ENCODE results near the gene SCD5.

SCD5 gene

DNA sequence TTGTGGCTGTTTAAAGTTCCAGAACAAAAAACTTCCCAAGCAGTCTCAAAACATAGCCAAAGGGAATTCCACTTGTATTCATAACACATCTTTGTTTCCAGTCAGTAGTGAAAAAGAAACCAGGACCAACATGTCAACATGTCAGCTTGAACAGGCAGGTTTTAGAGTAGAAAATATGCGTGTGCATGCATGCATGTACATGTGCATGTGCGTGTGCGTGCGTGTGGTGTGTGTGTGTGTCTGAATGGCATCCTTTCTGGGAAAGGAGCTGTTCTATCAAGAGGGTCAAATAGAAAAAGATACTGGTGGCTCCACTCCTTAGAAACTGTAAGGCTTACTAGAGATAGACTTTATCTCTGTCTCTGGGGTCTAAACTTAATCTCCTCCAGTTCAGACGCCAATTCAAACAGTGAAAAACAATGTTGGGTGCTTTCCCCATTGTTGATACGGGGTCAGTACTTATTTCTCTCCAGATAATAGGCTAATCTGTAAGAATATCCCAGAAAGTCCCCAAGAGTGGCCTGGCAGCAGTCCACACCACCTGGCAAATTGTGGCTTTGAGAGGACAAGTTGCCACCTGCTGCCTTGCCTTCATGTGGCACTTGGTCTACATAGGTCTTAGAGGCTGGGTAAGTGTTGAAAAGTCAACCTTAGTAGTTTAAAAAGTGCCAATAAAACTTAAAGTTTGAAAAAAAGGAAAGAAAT lies 110.4 kb downstream of the SCD5 start:
- no peak for DNase-seq

DNA sequence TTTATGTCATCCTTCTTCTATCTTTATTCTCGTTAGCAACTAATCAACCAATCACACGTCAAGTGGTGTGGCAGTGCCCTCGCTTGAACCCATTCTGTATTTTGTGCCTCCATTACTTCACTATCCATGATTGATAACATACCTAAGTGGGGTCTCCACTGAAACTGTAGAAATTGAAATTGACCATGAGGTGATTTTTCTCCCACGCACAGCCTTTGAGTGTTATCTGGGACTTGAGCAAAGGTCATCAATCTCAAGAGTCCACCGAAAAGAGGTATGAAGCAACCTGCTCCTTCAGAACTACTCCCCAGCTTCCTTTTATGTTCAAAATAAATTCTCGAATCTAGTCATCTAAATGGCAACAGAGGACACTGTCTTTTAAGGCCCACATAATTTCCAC lies 111.1 kb downstream of the SCD5 start:
- DNase-seq, result no peak

DNA sequence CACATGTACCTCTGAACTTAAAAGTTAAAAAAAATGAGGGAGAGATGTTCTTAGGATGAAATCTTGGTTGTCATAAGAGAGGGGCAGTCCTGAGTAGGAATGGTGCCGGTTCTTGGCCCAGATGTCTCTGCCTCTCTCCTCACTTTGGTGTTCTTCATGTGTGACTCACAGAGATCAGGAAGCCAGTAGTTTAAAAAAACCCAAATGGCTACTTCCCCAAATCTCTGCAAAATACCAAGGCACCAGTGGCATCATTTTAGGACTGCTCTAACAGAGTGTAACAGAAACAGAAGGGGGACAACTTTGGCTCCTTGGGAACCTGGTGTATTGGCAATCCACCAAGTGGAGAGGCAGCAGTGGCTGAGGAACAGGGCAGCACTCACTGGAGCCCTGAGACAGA lies 116.8 kb downstream of the SCD5 start:
- DNase-seq, result no peak

DNA sequence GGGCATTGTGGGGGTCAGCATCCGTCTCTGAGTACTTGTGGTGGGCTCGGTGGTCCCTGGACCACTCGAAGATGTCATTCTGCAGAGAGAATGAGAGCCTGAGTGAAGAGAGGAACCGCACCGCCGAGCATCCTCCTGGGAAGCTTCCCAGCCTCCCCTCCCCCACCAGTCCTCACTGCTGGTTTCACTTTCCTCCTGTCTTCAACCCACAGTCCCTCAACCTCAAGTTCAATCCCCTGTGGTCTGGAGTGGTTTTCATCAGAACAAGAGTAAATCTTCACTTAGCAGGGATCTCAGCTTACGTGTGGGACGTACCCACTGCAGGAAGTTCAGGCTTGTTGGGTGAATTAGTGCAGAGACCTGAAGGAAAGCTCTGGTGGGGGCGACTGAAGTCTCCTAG lies 117.8 kb downstream of the SCD5 start:
- DNase-seq, result no peak

DNA sequence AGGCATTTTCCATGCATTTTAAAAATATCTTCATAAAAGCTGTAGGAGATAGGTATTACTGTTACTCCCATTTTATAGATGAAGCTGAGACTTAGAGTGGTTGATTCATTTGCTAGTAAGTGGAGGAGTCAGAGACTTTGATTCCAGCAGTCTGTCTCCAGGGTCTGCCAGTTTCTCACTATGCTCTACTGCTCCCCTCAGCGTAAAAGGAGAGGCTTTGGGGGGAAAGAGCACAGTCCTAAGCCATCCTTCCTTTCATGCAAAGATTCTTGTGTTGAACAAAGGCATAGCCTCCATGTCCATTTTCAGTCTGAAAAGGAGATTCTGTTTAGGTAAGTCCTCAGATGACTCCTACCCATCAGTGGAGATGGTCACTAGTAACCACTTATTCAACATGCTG lies 119.1 kb downstream of the SCD5 start:
- no peak for DNase-seq

DNA sequence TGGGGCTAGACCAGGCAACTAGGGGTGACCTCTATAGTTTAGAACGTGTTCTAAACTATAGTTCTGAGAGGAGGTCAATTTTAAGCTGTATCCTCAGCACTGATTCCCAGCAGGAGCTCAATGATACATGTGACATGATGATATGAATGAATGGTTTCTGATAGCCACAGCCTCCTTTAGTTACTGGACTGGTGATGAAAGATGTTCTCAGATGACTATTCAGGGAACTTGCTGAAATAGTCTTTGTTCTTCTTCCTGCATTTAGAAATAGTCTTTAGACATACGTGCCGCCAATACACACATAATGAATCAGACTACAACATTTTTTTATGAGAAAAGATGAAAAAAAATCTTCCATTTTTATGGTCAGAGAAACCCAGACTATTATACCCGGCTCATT lies 120.5 kb downstream of the SCD5 start:
- DNase-seq, result no peak

DNA sequence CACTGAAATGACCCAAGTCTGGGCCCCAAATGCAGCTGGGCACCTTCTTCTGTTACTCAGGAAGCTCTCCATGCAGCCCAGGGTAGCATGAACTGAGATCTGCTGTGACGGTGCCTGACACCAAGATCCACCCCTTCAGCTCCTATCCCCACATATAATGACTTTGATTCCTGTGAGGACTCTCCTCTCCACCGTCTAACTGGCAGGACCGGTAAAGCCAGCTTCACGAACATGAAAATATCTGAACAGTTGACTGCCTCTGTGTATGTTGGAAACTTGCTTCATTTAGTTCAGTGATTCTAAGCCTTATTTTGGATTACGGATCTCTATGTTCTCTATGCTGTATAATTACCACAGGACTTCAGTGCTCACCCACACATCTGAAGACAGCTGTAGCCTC lies 121.3 kb downstream of the SCD5 start:
- no peak for DNase-seq

DNA sequence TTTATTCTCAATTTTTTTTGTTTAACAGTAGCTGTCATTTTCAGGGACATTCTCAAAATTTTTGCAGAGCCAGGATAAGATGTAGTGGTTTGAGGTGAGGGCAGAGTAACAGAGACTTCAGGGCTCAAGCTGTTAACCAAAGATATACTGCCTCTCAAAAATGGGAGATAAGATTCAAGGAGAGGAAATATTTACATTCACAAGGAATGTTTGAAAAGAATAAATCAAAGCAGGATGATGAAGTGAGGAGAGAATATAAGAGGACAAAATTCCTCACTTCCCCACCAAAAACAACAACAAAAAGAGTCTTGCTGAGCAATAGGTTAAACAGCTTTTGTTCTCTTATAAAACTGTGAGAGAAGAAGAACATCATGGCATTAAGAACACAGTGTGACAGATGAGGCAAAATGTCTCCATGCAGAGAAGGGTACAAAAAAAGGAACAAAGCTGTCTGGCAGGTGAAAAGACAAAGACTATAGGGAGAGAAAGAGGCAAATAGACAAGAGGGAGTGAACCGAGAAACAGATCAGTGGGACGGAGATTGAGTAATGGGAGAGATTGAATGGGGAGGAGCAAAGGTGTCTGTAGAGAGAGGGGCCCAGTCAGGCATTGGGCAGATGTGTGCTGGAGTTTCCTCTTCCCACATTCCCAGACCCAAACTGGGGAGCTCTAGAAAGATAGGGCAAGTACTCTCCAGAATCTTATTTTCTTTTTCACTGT lies 130.7 kb downstream of the SCD5 start:
- DNase-seq, result peak; percentile 17

DNA sequence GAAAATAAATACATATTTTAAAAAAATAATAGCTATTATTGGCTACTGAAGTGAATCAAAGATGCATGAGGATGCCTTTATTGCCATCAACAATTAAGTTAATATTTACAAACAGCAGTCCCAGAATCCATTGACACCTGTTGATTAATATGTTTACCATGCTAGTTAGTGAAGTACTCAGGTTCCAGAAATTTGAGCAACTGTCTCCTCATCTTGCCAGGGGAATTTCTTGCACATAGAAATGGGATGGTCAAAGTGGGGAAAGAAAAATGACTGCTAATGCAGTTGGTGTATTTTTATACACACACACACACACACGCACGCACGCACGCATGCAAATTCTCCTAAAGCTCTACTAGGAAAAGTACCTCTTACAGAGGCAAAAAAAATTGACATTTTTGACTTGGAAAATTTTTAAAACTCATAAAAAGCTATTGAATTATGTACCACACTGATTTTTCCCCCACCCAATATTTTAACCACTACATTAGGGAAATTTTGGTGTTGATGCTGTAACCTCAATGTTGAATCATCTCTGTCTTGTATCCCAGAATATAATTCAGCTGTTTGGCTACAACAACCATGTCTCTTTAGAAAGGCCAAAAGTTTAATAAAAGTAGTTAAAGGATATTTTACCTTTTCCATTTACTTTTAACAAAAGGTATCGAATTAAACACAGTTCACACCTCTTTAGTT lies 131.5 kb downstream of the SCD5 start:
- DNase-seq, result no peak

DNA sequence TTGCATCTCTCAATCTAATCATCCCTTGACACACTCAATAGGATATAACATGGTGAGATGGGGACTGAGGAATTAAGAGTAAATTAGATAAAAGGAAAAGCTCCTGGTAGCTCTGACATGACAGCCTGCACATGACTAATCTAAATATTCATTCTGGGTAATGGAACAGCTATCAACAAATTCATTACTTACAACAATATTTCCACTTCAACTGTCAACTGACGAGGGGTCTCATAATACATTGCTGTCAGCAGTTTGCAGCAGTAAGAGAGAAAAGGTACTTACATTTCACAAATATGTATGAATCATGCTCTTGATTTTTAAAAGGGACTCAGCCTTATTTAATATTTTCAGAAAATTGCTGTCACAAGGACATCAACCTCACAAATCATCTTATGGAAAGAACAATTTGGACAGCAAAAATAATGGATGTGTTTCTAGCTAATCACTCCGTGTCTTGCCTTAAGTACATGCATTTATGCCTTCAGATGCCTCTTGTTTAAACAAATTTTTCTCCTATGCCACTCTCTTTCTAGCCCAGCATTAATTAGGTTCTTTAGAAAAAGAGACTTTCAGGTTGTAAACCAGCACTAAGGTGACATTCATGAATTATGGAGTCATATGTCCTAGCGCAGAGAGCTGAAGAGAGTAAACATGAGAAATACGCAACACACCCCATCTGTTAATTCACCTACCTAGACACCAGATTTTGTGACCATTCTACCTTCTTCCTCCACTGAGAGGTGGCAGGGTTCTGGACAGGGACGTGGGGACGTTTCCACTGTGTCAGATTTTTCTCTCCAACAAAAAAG lies 137.2 kb downstream of the SCD5 start:
- no peak for DNase-seq

DNA sequence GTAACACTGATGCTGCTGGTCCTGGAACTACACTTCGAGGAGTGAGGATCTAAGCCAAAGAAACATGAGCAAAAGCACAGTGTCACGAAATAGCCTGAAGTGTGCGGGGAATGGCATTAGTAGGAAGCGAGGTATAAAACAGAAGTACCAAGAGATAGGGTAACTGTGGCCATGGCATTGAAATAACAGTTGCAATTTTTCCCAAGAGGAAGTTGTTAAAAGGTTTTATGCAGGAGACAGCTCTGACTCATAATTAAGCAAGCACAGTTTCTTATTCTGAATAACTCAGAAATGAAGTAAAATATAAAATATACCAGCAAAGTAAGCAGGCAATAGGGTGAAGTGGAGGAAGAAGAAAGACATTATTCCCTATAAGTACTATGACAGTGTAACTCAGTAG lies 146.5 kb downstream of the SCD5 start:
- DNase-seq, result peak; percentile 38

DNA sequence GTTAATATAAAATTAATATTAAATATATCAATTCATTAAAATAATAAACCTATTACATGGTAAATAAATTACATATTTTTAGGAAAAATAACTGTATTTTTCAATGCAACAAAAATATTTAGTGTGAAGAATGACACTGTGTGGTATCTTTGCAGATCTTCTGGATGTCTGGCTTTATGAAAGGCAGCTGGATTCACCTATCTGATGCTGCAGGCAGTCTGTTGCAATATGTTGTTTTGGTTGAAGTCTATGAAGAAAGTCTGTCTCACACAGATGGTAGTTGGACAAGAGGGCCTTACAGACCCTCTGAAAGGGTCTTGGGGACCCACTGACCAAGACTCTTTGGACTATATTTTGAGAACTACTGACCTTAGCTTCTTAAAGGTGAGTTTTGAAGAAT lies 147.7 kb downstream of the SCD5 start:
- no peak for DNase-seq

DNA sequence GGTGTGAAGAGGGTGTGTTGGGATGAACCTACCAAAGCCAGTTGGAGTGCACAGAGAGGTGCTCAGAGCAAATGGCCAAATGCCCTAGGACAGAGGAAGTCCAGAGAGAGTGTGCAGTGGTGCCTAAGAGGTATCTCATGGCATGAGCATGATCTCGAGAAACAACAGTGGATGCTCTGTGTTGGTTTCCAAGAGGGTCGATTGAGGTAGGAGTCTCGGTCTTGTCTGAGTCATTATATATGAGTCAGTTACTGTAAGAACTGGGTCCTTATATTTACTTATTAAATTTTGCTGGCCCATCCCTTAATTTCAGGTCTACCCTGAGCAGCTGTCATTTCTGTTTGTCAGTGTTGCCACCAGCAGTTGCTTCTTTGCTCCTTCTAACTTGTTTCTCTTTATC lies 150.2 kb downstream of the SCD5 start:
- peak; percentile 79 for DNase-seq

DNA sequence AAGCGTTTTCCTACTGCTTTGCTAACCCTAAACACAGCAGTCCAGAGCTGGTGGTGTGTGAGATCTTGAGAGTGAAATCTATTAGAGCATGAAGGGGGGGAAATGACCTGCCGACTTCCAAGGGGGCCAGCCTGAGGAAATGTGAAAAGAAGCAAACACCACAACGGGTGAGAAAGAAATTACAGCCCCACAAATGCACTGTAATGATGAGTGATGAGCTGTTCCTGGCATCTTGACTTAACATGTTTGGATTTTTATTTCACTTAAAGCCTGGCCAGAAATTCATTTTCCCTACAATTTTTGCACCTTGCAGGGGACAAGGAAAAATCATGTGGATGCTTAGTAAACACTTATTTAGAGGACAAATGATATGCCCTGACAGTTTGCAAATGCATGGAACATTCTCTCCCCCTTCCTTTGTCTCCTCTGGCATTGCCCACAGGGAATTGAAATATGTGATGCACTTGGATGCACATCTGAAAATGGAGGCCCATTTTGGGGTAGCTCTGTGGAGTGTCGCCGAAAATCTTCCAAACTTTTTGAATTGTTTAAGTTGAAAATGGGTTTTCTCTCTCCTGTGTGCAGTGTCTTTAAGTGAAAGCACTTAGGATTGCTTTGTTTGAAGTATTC lies 152.5 kb downstream of the SCD5 start:
- DNase-seq, result no peak

DNA sequence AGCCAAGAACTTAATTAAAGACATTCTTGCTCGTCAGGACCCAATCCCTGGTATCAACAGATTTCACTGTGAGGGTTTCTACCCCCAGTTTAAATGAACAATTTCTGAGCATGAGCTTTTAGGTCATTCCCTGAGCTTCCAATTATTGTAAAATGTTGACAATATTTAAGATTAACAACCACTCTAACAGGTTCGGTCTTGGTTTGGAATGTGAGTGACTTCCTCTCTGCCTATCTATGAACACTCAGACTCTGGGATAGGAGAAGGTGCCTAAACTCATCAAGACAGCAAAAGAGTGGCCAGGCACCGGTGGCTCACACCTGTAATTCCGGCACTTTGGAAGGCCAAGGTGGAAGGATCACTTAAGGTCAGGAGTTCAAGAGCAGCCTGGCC lies 153.9 kb downstream of the SCD5 start:
- no peak for DNase-seq

DNA sequence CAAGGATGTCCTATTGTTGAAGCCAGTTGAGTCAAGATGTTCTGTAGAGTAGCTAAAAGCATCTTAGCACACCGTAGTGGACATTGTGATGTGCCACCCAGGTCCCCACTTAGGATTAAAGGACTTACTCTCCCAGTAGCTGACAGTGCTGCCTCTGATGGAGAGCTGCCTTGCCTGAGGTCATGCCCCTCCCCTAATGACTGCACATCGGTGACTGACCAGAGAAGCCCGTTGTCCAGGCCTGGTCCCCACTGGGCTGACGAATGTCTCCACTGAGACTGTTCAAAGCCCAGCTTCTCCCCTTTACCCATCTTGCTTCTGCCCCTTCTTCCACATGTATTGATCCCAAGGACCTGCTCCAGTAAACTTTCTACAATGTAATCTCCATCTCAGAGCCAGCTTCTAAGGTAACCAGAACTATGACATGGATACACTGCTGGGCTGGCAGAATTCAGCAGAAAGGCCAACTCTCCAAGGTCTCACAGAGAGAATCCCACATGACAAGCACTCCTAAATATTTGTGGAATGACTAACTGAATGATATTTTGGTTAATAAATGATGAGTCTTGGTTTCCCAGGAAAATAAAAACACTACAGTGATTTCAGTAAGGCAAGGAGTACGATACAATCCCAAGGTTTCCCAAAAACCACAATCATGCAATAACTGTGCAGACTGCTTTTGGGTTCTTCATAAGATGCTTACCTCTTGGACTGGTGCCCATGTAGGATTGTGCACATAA lies 154.4 kb downstream of the SCD5 start:
- peak; percentile 87 for DNase-seq

DNA sequence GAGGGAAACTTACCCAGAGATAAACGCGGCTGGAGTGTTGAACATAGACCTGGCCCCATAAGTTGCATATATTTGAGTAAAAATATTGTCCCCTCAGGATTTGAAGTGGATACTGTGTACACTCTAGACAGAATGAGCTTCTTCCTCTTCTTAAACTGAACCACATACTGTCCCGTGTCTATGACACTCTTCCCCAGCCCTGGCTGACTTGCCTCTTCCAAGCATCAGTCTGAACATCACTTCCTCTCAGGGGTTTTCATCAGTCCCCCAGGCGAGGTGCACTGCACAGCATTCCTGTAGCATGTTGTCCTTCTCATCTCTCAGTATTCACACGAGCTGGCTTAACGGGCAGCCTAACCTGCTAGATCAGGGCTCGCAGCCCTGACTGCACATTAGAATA lies 156.3 kb downstream of the SCD5 start:
- no peak for DNase-seq

DNA sequence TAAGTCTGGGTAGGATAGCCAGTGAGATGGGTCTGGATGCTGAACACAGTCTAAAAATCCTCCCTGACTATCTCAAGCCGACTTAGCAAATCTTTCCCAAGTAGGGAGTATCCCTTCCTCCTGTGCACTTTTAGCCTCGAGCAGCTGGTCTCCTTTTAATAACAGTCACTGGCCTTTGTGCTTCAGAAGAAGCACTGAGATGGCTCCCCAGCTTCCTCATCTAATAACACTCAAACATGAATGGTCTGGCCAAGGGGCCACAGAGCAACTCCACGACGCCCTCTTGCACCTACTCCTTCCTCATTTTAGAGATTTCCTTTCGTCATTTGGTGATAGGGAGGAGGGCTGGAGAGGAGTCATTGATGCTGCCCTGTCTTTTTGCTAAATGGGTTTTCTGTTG lies 158.1 kb downstream of the SCD5 start:
- no peak for DNase-seq

DNA sequence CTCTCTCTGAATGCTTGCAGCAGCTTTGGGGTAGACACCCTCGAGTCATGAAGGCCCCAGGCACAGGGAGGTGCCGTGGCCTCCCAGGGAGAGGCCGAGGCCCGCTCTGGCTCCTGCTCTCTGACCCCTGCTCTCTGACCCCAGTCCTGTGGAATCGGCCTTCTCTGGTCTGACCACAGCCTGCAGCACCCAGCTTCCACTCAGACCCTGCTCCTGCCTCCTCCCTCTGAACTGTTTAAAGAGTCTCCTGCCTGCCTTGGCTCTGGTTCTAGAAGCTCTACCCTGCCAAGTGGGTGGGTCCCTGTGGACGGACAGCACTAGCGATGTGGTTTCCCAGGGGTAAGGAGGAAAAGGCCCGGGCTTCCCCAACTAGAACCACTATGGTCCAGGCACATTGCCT lies 158.6 kb downstream of the SCD5 start:
- DNase-seq, result no peak

DNA sequence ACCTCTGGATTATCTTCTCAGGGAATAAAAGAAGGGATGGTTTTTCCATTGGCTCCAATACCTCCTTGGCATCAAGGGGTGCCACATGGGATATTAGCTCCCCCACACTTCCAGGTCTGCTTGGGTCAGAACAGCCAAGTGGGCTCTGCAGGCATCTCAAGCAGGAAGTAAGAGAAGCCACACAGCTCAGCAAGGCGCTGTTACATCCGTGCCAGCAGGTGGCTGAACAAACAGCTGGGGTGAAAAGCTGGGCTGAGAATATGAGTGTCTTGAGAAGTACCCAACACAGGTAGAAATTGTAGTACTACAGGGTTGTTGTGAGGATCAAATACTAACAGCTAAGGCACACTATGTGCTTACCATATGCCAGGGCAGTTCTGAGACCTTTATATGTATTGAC lies 160.1 kb downstream of the SCD5 start:
- DNase-seq, result no peak

DNA sequence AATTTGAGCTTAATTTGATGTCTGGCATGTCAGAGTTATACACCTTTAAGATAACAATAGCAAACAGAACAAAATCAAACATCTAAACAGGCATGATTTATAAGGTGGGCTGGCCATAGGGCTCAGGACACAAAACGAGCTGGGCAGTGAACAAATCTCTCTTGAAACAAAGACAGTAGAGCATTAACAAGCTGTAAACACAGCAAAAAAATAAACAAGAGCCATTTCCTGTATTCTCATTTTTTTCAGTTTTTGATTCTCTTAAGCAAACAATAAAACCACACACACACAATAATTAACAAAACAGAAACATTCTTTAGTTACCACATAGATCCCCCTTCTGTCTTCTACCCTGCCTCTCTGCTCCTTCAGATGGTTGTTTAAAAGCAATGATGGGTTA lies 168.5 kb downstream of the SCD5 start:
- no peak for DNase-seq
